HL-60/S4 treated with phorbol 12-myristate 13-acetate at 8.2 ng/mL for 4 days and 3 days (cell line): ENCODE results near the gene PLB1.

Experiments used
- in situ Hi-C: fragments of 300-500 bp; cut with MboI; formaldehyde crosslinking; loops from 2 replicates; pipeline ENCODE4 v1.15.0; 2022; ENCODE audit warnings: low sequenced_read_pairs

Gene PLB1

GRCh38 chr2:28684142-28684858 is 188.4 kb downstream of the PLB1 start:
- in situ Hi-C loops: no loop called here

DNA sequence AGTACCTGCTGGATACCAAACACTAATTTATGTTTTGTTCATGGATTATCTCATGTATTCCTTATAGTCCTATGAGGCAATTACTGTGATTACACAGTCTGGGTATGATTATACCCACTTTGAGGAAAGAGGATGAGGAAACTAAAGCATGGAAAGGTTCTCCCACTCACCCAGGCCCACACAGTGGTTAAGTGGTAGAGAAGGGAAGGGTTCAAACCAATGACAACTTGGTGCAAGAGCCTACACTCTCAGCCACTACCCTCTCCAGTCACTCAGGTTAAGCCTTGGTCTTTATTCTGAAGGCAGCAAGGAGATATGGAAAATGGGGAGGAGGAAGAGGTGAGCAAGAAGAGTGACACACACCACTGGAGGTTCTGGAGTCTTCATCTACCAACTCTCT is 191.3 kb downstream of the PLB1 start:
- in situ Hi-C loops: no loop called here

- in situ Hi-C loops: no loop called here
Observed at GRCh38 chr2:28687640-28688385, 192.0 kb downstream of the PLB1 start.

DNA sequence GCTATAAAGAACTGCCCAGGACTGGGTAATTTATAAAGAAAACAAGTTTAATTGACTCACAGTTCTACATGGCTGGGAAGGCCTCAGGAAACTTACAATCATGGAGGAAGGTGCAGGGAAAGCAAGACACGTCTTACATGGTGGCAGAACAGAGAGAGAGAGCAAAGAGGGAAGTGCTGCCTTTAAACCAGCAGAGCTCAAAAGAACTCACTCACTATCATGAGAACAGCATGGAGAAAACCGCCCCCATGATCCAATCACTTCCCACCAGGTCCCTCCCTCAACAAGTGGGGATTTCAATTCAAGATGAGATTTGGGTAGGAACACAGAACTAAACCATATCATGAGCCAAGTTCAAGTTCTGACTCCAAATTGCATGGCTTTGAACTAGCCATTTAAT is 193.0 kb downstream of the PLB1 start:
- in situ Hi-C loops: no loop called here

GRCh38 chr2:28689771-28690170 is 193.9 kb downstream of the PLB1 start:
- in situ Hi-C loops: no loop called here

- in situ Hi-C loops: no loop called here
Observed at GRCh38 chr2:28692411-28692810, 196.6 kb downstream of the PLB1 start.

DNA sequence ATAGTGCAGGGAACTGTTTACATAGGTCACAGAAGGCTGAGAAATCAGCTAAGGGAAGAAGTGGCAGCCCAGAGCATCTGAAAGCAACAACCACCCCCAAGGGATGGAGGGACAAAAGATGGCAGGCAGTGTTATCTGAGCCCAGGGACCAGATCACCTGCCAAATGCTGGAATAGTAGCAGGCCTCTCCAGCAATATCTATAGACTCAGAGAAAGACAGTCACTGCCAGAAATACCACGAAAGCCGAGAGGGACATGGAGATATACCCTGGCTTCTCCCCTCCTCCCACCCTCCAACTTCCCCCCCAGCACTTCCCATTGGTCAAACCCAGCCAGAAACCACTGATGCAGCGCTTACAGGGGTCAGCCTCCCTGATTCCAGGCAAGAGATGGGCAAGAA is 197.4 kb downstream of the PLB1 start:
- in situ Hi-C loops: no loop called here
